ENCODE results near the gene TAS2R14.

Gene TAS2R14

DNA sequence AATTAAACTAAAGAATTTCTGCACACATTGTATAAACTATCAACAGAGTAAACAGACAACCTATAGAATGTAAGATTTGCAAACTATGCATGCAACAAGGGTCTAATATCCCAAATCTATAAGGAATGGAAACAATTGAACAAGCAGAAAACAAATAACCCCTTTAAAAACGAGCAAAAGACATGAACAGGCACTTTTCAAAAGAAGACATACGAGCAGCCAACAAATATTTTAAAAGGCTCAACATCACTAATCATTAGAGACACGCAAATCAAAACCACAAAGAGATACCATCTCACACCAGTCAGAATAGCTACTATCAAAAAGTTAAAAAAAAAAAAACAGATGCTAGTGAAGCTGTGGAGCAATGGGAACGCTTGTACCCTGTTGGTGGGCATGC is 34.4 kb downstream of the TAS2R14 start:
- DNase-seq: no peak

DNA sequence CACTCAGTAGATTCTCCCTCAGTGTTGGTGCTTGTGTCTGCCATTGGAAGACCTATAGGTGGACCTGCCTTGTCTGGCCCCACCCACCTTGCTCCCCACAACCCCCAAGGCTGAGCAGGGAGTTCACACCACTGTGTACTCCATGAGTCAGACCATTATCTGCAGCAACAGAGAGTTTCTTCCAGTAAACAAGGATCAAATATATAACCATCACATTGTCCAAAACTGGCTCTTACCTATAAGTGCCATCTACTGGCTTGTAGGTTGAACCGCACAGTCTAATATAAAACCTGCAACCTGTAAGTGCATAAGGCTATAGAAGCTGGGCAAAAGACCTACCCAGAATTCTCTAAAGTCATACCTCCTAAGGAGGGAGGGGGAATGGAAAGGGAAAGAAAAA is 37.6 kb downstream of the TAS2R14 start:
- no peak for DNase-seq

DNA sequence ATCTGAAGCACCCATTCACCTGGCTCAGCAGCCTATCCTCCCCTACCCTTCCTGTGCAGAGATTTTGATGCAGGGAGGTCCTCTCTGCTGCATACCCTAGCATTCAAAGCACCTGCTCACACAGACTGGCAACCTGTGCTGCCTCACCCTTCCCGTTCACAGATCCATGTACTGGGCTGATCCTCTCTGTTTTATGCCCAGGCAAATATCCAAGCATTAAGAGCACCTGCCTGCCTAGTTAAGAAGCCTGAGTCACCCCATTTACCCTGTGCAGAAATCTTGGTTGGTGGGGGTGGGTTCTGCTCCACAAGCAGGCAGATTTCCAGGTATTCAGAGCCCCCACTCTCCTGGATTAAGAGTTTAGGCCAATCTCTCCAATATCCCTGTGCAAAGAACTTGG is 38.1 kb downstream of the TAS2R14 start:
- no peak for DNase-seq

DNA sequence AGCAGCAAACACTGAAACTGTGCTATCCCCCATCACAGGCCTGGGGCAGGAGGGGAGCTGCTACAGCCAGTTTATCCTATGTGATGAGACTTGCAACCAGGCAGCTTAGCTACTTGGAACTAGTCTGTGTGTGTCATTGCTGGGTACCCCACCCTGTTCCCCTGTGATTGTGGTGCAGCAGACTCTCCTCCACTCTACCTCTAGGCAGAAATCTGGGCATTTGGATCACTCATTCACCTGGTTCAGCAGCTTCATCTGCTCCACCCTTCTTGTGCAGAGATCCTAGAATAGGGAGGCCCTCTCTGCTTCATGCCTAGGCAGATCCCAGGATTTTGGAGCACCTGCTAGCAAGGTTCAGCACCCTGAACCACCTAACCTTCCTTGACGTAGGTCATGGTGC is 38.5 kb downstream of the TAS2R14 start:
- no peak for DNase-seq

DNA sequence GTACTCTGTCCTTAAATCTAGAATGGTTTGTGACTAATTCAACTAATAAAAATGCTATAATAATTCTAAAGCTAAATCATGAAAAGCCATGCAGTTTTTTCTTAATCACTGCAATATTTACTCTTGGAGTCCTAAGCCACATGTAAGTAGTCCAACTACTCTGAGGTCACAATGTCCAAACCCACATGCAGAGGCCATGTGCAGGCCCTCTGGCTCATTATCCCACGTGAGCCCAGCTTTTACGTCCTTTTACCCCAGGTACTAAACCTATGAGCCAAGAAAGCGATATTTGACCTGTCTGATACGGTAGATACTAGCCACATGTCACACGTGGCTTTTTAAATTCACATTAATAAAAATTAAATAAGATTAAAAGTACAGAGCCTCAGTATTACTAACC is 42.2 kb downstream of the TAS2R14 start:
- no peak for DNase-seq

DNA sequence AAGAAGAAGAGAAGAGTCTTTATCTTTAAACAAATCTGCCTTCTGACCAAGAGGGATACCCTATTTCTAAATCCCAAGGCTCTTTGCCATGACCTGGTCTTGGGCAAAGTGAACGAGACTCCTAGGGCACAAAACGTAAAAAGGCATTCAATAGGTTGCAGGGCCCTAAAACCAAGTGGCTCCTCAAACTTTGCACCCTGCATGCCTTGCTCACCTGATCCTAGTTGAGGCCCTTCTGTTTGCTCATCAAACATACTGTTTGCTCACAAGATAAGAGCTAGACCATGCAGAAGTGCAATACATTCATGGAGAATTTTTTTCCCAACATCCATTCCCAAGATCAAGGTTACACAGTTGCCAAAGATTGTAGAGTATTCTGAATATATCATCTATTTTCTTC is 47.1 kb downstream of the TAS2R14 start:
- DNase-seq: no peak

DNA sequence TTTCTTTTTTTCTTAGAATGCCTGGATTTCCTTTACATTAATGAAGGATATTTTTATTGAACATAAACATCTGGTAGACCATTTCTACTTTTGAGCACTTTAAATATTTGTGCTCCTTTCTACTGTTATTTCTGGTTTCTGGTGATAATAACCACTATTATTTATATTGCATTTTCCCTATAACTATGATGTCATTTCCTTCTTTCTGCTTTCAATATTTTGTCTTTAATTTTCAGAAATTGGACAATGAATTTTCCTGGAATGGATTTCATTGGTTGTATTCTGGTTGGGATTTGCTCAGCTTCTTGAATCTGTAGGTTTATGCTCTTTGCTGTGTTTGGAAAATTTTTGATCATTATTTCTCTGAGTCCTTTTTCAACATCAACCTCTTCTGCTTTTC is 49.8 kb downstream of the TAS2R14 start:
- DNase-seq: no peak
